GM18499 (cell line): ENCODE measurements around the gene MARVELD3.
"Not testable (repeated sequence)": the region's sequence is repeated elsewhere in the genome, so short reads cannot be mapped to it uniquely, and the experiment has no call there.

Experiments
- ATAC-seq: cut with Tn5 transposase; IDR thresholded peaks from one replicate; pipeline ENCODE4 v1.9.1; 2021; ENCODE audit warnings: moderate number of reproducible peaks; ENCODE audit not compliant: insufficient read depth, unreplicated experiment

MARVELD3 gene, protein sequence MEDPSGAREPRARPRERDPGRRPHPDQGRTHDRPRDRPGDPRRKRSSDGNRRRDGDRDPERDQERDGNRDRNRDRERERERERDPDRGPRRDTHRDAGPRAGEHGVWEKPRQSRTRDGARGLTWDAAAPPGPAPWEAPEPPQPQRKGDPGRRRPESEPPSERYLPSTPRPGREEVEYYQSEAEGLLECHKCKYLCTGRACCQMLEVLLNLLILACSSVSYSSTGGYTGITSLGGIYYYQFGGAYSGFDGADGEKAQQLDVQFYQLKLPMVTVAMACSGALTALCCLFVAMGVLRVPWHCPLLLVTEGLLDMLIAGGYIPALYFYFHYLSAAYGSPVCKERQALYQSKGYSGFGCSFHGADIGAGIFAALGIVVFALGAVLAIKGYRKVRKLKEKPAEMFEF

DNA sequence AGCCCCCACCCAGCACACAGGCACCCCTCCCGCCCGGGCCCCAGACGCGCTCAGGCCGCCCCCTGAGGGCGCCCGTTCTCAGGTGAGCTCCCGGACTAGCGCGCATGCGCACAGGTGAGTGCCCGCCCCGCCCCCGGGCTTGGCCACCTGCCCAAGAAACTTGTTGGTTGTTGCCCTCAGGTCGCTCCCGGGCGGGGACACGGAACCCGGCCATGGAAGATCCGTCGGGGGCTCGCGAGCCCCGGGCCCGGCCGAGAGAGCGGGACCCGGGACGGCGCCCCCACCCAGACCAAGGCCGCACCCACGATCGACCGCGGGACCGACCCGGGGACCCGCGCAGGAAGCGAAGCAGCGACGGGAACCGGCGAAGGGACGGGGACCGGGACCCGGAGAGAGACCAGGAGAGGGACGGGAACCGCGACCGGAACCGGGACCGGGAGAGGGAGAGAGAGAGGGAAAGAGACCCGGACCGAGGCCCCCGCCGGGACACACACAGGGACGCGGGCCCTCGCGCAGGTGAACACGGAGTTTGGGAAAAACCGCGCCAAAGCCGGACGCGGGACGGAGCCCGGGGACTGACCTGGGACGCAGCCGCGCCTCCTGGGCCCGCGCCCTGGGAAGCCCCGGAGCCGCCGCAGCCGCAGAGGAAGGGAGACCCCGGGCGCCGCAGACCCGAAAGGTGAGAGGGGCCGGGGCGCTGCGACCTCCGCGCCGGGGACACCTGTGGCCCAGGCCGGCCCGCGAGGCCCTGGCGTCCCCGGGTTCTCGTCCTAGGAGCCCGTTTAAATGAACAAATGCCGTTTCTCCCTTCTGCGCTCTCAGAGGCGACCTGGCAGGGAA, at the start of gene MARVELD3:
TSS of gene MARVELD3 (plus strand) at position 167 of the 840 bp plus-strand sequence. CDS start at position 213, 46 bp downstream.
- ATAC-seq = no peak

DNA sequence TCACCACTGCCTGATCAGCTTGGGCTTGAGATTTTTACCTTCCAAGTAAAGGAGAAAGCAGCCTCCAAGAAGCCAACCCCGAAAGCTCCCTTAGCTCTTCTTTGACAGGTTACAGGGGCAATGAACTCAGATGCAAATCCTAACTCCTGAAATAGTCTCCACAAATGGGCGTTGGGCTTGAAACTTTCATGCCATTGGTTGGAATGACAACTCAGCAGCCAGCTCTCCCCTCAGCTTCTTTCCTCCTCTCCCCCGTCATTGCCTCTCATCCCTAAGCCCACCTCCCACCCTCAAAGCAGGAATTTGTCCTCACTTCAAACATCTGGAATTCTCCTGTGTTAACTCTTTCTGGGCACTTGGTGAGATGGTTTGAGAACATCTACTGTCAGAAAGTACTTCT, 49.0 kb upstream of the MARVELD3 start, which contains the start of gene TAT:
TSS of gene TAT (minus strand) at position 122 of the 400 bp plus-strand sequence. CDS start 677 bp downstream, outside the sequence.
- ATAC-seq = no peak

DNA sequence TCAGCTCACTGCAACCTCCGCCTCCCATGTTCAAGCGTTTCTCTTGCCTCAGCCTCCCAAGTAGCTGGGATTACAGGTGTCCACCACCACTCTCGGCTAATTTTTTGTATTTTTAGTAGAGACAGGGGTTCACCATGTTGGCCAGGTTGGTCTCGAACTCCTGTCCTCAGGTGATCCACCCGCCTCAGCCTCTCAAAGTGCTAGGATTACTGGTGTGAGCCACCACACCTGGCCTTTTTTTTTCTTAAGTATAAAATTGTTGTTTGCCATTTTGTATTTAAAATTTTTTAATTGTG, 43.5 kb upstream of the MARVELD3 start:
- ATAC-seq = not testable (repeated sequence)

DNA sequence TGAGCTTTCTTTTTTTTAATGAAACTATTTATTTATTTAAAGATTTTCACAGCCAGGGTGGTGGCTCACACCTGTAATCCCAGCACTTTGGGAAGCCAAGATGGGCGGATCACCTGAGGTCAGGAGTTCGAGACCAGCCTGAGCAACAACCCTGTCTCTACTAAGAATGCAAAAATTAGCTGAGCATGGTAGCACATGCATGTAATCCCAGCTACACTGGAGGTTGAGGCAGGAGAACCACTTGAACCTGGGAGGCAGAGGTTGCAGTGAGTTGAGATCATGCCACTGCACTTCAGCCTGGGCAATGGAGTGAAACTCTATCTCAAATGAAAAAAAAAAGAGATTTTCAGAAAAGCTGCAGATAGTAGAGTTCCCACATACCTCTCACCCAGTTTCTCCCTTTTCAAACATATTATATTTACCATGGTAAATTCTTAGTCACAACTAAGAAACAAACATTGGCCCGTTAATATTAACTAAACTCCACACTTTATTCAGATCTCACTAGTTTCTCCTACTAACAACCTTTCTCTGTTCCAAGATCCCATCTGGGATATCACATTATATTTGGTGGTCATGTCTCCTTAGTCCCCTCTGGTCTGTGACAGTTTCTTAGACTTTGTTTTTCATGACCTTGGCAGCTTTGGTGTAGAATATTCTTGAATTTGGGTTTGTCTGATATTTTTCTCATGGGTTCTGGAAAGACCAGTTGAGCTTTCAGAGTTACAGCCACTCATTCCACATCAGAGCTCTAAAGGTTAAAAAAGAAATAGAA, 41.3 kb upstream of the MARVELD3 start:
- no peak for ATAC-seq

DNA sequence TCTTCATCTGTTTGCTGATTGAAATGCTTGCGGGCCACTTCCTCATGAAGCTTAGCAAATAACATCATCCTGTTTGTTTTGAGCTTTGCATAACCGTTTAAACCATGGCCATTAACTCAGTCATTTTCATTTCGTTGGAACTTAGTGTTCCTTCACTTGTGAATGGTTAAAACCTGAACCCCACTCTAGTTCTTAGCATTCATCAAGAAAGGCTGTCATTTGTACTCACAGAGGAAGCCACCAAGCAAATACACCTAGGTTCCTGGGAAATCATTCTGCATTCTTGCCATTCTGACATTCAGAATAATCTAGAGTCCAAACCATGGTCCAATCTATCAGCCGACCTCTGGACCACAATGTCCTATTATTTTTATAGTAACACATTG, 40.7 kb upstream of the MARVELD3 start:
- ATAC-seq = no peak

DNA sequence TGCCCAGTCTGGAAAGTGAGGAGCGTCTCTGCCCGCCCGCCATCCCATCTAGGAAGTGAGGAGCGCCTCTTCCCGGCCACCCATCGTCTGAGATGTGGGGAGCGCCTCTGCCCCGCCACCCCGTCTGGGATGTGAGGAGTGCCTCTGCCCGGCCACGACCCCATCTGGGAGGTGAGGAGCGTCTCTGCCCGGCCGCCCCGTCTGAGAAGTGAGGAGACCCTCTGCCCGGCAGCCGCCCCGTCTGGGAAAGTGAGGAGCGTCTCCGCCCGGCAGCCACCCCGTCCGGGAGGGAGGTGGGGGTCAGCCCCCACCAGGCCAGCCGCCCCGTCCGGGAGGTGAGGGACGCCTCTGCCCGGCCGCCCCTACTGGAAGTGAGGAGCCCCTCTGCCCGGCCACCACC, 36.6 kb upstream of the MARVELD3 start:
- not testable (repeated sequence) for ATAC-seq

DNA sequence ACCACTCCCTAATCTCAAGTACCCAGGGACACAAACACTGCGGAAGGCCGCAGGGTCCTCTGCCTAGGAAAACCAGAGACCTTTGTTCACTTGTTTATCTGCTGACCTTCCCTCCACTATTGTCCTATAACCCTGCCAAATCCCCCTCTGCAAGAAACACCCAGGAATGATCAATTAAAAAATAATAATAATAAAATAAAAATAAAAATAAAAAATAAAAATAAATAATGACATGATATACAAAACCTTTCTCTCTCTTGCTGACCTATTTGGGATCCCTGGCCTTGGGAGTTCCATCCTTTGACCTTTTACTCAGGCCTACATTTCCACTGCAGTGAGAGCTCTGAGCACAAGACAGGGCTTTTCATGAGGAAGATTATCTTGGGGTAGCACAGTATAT, 35.9 kb upstream of the MARVELD3 start:
- ATAC-seq = not testable (repeated sequence)

DNA sequence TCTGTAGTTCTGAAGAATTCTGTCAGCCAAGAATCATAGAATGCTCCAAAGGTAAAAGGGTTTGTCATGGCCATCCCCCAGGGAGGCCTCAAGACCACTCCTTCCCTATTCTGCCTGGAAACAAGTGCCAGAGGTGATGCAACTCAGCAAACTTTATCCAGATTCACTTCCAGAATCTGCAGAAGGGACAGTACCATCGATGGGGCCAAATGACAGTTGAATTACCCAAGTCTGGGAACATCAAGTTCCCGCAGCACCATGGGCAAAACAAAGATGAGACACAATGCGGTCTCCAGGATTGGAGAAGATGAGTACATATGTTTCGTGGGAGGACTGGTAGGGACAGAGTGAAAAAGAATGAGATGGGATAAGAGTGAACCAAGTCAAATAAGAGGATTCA, 35.4 kb upstream of the MARVELD3 start:
- no peak for ATAC-seq

DNA sequence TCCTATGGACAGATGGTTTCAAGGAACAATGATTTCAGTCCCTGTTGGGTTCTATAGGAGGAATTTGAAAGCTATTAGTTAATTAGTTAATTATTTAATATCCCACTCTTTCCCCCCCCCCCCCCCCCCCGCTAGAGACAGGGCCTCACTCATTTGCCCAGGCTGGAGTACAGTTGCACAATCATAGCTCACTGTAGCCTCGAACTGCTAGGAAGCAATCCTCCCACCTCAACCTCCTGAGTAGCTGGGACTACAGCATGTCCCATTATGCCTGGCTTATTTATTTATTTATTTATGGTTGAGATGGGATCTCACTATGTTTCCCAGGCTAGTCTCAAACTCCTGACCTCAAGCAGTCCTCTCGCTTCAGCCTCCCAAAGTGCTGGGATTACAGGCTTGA, 34.1 kb upstream of the MARVELD3 start:
- no peak for ATAC-seq

DNA sequence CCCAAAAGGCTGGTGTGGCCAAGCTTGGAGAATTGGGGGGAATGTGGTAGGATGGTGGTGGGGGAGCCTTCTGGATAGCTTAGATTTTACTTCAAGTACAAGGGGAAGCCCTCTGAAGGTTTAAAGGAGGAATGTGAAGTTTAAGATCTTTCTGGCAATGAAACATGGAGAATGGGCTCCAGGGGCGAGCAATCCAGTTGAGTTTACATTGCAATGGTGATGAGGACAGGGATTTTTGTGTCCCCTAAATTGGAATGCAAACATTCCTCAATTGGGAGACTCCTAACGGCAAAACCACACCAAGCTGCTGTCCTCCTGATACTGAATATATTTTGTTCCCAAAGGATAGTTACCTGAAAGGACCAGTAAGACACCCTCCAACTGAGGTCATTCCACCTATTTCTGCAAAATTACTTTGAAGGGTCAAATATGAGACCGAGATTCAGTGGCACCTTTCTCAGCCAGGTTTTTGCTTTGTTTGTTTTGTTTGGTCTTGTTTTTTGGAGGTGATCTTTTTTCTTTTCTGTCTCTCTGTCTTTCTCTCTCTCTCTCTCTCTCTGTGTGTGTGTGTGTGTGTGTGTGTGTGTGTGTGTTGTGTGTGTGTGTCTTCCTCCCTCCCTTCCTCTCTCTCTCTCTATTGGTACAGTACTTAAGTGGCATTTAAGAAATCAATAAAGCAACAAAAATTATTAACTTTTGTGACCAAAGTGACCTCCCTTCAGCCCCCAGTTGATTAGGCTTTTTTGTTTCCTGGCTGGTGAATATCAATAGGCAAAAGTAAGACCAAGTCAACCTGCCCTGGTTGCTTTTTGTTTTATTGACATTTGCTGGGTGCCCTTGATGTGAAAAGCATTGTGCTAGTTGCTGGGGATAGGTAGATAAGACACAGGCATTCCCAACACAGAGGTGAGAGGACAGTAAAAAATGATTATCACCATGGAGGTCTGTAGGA, 32.7 kb upstream of the MARVELD3 start:
- no peak for ATAC-seq

DNA sequence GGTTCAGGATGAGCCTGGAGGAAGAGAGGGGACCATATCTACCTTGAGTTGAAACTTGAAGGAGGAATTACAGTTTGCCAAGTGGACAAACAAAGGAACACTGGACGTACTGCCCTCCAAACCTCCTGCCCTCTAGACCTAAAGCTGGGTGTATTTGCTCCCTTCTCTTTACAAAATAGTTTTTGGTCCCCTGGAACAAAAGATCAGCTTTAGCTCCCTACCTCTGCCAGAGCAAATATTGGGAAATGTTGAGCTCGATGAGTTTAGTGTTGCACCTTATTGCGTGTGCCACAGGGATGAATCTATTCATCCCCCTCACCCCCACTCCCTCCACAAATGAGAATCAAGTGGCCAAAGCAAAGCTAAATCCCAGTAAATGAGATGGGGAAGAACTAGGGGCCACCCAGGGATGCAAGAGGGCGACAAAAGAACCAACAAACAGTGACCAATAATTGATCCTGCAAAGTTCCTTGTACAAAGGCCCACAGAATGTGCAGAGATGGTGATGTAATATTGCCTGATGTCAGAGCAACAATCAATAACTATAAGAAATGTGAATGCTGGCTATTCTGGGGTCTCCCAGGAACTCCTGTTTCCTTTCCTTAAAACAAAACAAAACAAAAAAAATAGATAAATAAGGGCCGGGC, 31.9 kb upstream of the MARVELD3 start:
- no peak for ATAC-seq

DNA sequence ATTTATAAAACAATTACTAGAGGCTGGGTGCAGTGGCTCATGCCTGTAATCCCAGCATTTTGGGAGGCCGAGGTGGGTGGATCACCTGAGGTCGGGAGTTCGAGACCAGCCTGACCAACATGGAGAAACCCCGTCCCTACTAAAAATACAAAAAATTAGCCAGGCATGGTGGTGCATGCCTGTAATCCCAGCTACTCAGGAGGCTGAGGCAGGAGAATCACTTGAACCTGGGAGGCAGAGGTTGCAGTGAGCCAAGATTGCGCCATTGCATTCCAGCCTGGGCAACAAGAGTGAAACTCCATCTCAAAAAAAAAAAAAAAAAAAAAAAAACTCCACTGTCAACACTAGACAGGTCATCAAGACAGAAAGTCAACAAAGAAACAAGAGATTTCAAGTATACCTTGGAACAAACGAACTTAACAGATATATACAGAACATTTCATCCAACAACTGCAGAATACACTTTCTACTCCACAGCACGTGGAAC, 30.6 kb upstream of the MARVELD3 start:
- ATAC-seq = not testable (repeated sequence)

DNA sequence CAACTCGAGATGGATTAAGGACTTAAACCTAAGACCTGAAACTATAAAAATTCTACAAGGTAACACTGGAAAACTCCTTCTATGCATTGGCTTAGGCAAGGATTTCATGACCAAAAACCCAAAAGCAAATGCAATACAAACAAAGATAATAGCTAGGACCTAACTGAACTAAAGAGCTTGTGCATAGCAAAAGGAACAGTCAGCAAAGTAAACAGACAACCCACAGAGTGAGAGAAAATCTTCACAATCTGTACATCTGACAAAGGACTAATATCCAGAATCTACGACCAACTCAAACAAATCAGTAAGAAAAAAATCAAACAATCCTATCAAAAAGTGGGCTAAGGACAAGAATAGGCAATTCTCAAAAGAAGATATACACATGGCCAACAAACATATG, 27.6 kb upstream of the MARVELD3 start:
- not testable (repeated sequence) for ATAC-seq

DNA sequence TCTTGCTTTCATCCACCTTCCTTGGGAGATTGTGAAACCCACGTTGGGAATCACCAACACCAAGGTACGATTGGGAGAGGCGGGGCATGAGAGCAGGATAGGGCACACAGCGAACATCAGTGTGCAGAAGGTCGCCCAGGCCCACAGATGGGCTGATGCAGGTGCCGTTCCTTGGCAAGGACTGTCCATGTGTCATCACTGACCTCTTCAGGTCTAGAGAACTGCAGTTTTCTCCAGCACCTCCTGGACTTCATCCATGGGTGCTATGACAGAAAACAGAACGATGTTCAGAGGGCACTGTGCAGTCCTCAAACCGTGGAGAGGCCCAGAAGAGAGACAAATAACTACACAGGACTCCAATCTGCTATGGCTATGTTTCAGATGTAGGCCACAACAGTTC, 25.2 kb upstream of the MARVELD3 start:
- ATAC-seq = no peak

DNA sequence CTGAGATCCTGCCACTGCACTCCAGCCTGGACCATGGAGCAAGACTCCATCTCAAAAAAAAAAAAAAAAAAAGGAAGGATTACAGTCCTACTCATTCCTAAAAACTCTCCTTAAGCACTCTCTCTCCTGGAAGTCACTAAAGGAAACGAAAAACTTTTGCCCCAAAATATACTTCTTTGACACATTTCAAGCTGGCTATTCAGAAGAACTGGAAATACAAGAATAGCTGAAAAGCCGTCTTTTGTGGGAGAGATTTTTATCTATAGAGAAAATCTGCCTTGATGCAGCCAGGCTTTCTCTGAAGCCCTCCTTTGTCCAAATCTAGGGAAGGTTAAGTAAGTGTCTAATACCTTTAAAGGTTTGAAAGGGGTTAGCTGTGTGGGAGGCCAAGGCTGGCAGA, 16.9 kb upstream of the MARVELD3 start:
- ATAC-seq = no peak

DNA sequence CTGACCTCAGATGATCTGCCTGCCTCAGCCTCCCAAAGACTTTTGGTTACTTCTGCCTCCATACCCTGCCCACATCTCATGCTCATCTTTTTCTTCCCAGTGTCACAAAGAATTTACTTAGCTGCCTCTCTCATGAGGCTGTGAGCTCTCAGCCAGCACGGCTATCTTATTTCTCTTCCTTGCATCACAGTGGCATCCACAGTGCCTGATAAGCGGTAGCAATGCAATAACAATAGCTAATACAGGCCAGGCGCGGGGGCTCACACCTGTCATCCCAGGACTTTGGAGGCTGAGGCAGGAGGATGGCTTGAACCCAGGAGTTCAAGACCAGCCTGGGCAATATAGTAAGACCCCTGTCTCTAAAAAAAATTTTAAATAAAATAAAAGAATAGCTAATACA, 15.5 kb upstream of the MARVELD3 start:
- no peak for ATAC-seq

DNA sequence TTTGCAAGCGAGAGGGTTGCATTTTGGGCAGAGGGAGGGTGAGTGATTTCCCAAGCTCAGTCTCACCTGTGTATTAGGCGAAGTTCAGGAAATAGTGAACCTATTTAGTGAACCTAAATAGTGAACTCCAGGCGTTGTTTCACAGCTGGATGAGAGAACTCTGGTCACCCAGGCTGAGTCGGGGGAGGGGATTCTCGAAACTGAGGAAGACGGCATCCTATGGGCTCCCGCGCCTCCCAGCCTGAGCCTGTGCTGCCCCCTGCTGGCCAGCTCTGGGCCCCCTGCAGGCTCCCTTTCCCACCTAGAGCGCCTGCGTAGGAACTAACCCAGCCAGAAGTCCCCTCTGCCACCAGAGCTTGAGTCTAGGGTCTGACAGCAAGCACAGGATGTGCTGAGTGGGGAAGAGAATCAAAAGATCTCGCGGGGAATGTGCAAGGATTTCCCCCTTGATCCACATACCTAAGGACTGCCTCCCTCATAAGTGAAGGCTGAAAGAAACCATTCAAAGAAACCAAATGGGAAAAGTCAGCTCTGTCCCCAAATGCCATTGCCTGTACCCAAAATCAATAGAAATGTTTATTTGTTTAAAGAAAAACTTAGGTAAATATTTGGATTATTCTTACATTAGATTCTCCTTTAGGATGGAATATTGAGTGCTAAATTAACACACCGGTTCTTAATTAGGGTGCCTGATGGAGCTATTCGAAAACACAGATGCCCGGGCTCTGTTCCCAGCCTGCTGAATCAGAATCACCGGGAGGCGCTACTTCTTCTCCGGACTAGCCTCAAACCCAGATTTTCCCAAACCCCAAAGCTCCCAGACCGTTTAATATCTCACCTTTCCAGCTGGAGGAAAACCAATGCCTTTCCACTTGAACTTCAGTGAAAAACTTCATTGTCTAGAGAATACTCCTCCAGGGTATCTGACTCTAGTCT, 14.8 kb upstream of the MARVELD3 start:
- no peak for ATAC-seq

DNA sequence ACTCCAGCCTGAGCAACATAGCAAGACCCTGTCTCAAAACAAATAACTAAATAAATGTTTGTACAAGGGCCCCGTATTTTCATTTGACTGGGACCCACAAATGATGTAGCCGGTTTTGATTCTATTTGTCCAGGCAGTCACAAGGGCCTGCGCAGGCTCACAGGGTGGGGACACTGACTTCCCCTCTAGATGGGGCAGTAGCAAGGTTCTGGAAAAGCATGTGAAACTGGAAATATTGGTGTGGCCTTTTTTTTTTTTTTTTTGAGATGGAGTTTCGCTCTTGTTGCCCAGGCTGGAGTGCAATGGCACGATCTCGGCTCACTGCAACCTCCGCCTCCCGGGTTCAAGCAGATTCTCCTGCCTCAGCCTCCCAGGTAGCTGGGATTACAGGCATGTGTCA, 11.0 kb upstream of the MARVELD3 start:
- ATAC-seq = not testable (repeated sequence)
